RWPE1 (cell line): ENCODE measurements around the gene TGM2.
A peak's percentile ranks its signal among the peaks of the same experiment; 100 is the strongest.

Source experiments
- CTCF ChIA-PET: fragments of 350-600 bp; sonication (Branson Sonifier 250); formaldehyde crosslinking; extraction: SDS; loops from one replicate; lab custom pipeline; 2021; lab: Yijun Ruan, JAX
- POLR2A ChIA-PET: fragments of 400-600 bp; formaldehyde crosslinking; extraction: SDS; loops from one replicate; lab custom pipeline; 2020; ENCODE audit warnings: antibody characterized with exemption; ENCODE audit not compliant: low non-redundant PET; lab: Yijun Ruan, JAX
- DNase-seq: peaks from one replicate; pipeline ENCODE4 v3.0.0; 2012; ENCODE audit warnings: low spot score
- H3K27ac ChIP-seq: fragments of 450-650 bp; 2 replicates; pipeline ENCODE4 v1.5.1; 2017
- CTCF ChIP-seq: fragments of 450-650 bp; conservative IDR thresholded peaks from 2 replicates; pipeline ENCODE4 v1.5.1; 2017; ENCODE audit warnings: low read depth, mild to moderate bottlenecking

TGM2 gene

GRCh38 chr20:38170219-38170825 is 5.3 kb upstream of the TGM2 start:
- no peak for TF ChIP-seq CTCF
- POLR2A ChIA-PET = no interaction called here
- no peak for DNase-seq
- H3K27ac ChIP-seq = peak overlapping the region; percentile 86
- CTCF ChIA-PET = interaction anchor here (0.6 to 5.7 kb wide), 4 partner anchors 53 to 606 kb away, joined by 3 to 47 read pairs (median 4); no protein-coding TSS in a partner anchor

- H3K27ac ChIP-seq = peak overlapping the region; percentile 86
- DNase-seq = no peak
- CTCF ChIA-PET = interaction anchor here (0.6 to 5.7 kb wide), 6 partner anchors 53 to 605 kb away, joined by 3 to 47 read pairs (median 3); no protein-coding TSS in a partner anchor
- POLR2A ChIA-PET = no interaction called here
- no peak for TF ChIP-seq CTCF
These were observed 4.6 kb upstream of the TGM2 start for GRCh38 chr20:38169636-38170193.

GRCh38 chr20:38168791-38169589 is 3.9 kb upstream of the TGM2 start:
- peak; percentile 54 for DNase-seq
- ChIA-PET CTCF (interaction anchor here (0.6 to 5.7 kb wide), 6 partner anchors 54 to 605 kb away, joined by 3 to 47 read pairs (median 4); no protein-coding TSS in a partner anchor), POLR2A (no interaction called here)
- H3K27ac ChIP-seq = peak overlapping the region; percentile 86
- no peak for TF ChIP-seq CTCF

- DNase-seq = peak; percentile 92
- H3K27ac ChIP-seq = peak overlapping the region; percentile 86
- POLR2A ChIA-PET = no interaction called here
- TF ChIP-seq CTCF = no peak
- CTCF ChIA-PET = interaction anchor here (0.5 to 5.7 kb wide), 8 partner anchors 18 to 1677 kb away, joined by 3 to 47 read pairs (median 4); no protein-coding TSS in a partner anchor
These were observed 3.0 kb upstream of the TGM2 start for GRCh38 chr20:38167851-38168760.

GRCh38 chr20:38167328-38167850 is 2.3 kb upstream of the TGM2 start:
- POLR2A ChIA-PET = no interaction called here
- TF ChIP-seq CTCF = no peak
- H3K27ac ChIP-seq = peak overlapping the region; percentile 86
- DNase-seq = no peak
- CTCF ChIA-PET = interaction anchor here (0.6 to 5.7 kb wide), 6 partner anchors 52 to 1677 kb away, joined by 3 to 47 read pairs (median 4); no protein-coding TSS in a partner anchor
